Lower lobe of right lung (tissue), 2 donors: Measurements from ENCODE around the gene ZNF343. TPM values are rescaled to one million over a fixed set of nuclear protein-coding genes. Genes with fewer than 3 reads are reported as not detected.

Experiments used
- ATAC-seq, 2 donors: fragments of 200-7000 bp; cut with Tn5 transposase; one replicate each; pipeline ENCODE4 v1.9.1; 2020 to 2022; ENCODE audit warnings: mild to moderate bottlenecking in 2 of 2, moderate library complexity in 2 of 2
- DNase-seq: peaks from one replicate; pipeline ENCODE4 v3.0.0-alpha.2; 2020
- H3K27ac ChIP-seq: fragments of 200-600 bp; one replicate; pipeline ENCODE4 v1.8.0; 2022
- H3K27me3 ChIP-seq: fragments of 200-600 bp; one replicate; pipeline ENCODE4 v1.8.0; 2022; ENCODE audit warnings: low read depth
- H3K36me3 ChIP-seq: fragments of 200-600 bp; one replicate; pipeline ENCODE4 v1.8.0; 2022; ENCODE audit warnings: mild to moderate bottlenecking
- H3K4me1 ChIP-seq: fragments of 200-600 bp; one replicate; pipeline ENCODE4 v1.8.0; 2022
- H3K4me3 ChIP-seq: fragments of 200-600 bp; one replicate; pipeline ENCODE4 v1.8.0; 2022; ENCODE audit warnings: mild to moderate bottlenecking
- H3K9me3 ChIP-seq: fragments of 200-600 bp; one replicate; pipeline ENCODE4 v1.8.0; 2022
- intact Hi-C: fragments of 100-400 bp; cut with DNase I; formaldehyde crosslinking; loops from one replicate; pipeline ENCODE4 v1.11.0; 2022
- total RNA-seq: library from RNA; stranded (reverse); fragmentation: NEBNext Ultra II Directional; extraction: Animal tissue kit (Norgen Biotek cat#: 25700); gene quantifications from one replicate; pipeline ENCODE4 v1.2.1, GENCODE V29; 2021
- TF ChIP-seq, protein P1 (sequence below): fragments of 200-600 bp; IDR thresholded peaks from one replicate; pipeline ENCODE4 v1.8.0; 2022; ENCODE audit warnings: antibody characterized with exemption, mild to moderate bottlenecking
- donor health status: DM: no; HTN: yes; CAD: no; lungs with severe emphysema.

Gene ZNF343
- total RNA-seq, 1 donor from 2014 or later = 8.8 TPM

DNA sequence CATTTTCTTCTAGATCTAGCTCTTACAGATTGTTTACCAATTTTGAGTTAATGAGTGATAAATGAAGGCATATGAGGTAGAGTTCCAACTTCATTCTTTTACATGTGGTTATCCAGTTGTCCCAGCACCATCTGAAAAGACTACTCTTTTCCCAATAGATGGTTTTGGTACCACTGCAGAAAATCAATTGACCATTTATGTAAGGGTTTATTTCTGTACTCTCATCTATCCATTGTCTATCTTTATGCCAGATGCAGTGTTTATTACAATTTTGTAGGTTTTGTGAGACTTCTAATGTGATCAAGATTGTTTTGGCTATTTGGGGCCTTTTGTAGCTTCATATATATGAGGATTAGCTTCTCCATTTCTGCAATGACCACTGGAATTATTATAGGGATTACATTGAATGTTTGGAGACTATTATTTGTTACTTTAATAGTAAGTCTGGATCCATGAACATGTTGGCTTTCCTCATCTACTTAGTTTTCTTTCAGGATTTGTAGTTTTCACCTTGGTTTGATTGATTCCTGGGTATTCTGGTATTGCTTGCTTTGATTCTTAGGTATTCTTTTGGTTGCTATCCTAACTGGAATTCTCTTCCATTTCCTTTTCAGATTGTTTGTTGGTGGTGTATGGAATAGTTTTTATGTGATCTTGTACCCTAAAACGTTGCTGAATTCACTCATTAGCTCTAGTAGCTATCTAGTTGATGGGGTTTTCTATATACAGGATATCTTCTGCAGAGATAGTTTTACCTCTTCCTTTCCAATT is 48.5 kb downstream of the ZNF343 start:
- H3K4me1 ChIP-seq = no peaks in the 10 kb centered on the region
- no peak overlapping the region for H3K4me3 ChIP-seq
- no peaks in the 10 kb centered on the region for H3K27me3 ChIP-seq
- no peak for ATAC-seq
- peaks cover 68% of the 10 kb centered on the region for H3K36me3 ChIP-seq
- intact Hi-C loops = no loop called here
- H3K27ac ChIP-seq = no peak overlapping the region
- TF ChIP-seq, protein P1, sequence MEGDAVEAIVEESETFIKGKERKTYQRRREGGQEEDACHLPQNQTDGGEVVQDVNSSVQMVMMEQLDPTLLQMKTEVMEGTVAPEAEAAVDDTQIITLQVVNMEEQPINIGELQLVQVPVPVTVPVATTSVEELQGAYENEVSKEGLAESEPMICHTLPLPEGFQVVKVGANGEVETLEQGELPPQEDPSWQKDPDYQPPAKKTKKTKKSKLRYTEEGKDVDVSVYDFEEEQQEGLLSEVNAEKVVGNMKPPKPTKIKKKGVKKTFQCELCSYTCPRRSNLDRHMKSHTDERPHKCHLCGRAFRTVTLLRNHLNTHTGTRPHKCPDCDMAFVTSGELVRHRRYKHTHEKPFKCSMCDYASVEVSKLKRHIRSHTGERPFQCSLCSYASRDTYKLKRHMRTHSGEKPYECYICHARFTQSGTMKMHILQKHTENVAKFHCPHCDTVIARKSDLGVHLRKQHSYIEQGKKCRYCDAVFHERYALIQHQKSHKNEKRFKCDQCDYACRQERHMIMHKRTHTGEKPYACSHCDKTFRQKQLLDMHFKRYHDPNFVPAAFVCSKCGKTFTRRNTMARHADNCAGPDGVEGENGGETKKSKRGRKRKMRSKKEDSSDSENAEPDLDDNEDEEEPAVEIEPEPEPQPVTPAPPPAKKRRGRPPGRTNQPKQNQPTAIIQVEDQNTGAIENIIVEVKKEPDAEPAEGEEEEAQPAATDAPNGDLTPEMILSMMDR = no peak
- DNase-seq = no peak
- H3K9me3 ChIP-seq = no peaks in the 10 kb centered on the region

DNA sequence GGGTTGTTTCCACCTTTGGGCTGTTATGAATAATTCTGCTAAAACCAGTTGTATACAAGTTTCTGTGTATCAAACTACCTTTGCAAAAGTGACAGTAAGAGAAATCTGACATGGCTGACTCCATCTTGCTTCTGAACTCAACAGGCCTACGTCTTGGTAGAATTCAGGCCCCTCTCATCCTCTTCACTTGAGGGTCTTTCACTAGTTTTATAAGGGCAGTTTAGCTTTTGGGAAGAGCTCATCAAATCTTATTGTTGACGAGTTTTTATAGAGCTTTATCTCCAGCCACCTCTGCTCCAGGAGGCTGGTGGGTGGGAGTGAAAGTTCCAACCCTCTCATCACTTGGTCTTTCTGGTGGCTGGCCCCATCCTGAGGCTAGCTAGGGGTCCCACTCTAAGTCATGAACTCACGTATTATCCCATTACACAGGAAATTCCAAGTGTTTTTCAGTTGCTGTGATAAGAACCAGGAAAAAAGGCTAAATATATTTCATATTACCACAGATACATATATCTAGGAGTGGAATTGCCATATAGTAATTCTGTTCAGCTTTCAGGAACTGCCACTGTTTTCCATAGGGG is 49.7 kb downstream of the ZNF343 start:
- Histone ChIP-seq H3K4me1 (no peaks in the 10 kb centered on the region), H3K4me3 (no peak overlapping the region), H3K27ac (no peak overlapping the region), H3K36me3 (peaks cover 56% of the 10 kb centered on the region), H3K27me3 (no peaks in the 10 kb centered on the region), H3K9me3 (no peaks in the 10 kb centered on the region)
- DNase-seq (no peak), ATAC-seq (no peak)
- TF ChIP-seq, protein P1 = no peak
- intact Hi-C loops = no loop called here

DNA sequence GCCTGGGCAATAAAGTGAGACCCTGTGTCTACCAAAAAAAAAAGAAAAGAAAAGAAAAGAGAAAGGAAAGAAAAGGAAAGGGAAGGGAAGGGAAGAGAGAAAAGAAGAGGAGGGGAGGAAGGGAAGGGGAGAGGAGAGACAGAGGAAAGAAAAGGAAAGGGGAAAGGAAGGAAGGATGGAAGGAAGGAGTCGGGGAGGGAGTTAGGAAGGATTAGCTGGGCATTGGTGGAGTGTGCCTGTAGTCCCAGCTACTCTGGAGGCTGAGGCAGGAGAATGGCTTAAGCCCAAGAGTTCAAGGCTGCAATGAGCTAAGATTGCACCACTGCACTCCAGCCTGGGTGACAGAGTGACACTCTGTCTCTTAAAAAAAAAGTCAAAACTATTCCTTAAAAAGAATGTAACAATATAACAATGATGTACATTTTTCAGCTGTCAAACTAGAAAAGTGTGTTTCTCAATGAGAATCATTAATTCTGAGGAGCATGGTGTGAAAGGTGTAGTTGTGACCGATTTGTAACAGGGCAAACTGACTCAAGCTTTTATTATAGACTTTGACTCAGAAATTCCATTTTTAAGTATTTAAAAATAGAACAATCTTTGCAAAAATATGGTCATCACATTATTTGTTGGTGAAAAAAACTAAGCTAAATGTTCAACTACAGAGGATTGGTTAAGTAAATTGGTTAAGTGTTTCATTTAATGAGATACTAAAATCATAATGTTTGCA is 52.8 kb downstream of the ZNF343 start:
- intact Hi-C loops = no loop called here
- Histone ChIP-seq H3K36me3 (peaks cover 25% of the 10 kb centered on the region), H3K27ac (no peak overlapping the region), H3K4me1 (no peaks in the 10 kb centered on the region), H3K27me3 (no peaks in the 10 kb centered on the region), H3K9me3 (no peaks in the 10 kb centered on the region), H3K4me3 (no peak overlapping the region)
- ATAC-seq (no peak), DNase-seq (no peak)
- TF ChIP-seq, protein P1 = no peak

DNA sequence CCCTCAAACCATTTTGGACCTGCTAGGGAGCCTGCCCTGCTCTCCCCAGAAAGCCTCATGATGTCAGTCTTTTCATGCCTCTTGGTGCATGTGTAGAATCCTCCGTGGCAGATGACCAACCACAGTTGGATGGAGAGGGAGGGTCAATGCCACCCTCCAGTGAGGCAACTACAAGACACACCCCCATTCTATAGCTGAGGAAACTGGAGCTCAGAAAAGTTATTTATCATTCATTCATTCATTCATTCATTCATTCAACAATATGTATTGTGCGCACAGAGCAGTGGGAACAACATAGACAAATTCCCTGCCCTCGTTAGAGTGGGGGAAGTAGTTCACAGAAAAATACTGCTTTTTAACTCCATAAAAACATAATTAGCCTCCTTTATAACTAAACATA is 54.9 kb downstream of the ZNF343 start:
- Histone ChIP-seq H3K27me3 (no peaks in the 10 kb centered on the region), H3K9me3 (no peaks in the 10 kb centered on the region), H3K4me3 (no peak overlapping the region), H3K36me3 (peaks cover 4% of the 10 kb centered on the region), H3K4me1 (no peaks in the 10 kb centered on the region), H3K27ac (no peak overlapping the region)
- TF ChIP-seq, protein P1 = no peak
- intact Hi-C loops = no loop called here
- DNase-seq = no peak
- no peak for ATAC-seq

DNA sequence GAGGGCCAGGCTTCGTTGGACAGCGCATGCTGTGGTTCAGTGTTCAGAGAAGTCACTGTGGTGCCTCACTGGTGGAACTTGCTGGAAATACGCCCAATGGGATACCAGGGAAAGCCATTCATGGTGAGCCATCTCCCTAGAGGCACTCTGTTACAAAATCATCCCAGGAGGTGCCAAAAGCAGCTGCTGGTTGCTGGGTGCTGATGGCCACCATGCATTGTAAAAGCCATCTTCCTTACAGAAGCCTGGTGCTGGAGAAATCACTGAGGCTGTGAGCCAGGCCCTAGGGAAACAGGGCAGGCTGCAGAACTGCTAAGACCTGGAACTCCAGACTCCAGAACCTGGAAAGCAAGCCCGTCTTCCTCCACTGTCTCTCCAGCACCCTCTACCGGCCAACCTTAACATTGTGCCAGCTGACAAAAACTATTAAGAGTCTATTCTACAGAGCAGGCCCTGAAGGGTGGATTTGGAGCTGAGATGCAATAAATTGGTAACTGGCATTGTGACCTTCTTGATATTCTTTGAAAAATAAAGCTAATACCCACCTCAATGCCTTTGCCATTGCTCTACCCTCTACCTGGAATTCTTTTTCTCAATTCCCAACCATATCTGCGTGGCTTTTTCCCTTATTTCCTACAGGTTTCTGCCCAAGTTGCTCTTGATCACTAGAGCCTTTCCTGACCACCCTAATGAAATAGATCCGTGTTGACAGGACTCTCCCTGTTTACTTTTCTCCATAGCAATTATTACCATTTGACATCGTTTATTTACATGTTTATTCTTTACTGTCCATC is 56.6 kb downstream of the ZNF343 start:
- Histone ChIP-seq H3K4me1 (no peaks in the 10 kb centered on the region), H3K9me3 (no peaks in the 10 kb centered on the region), H3K36me3 (no peaks in the 10 kb centered on the region), H3K4me3 (no peak overlapping the region), H3K27me3 (no peaks in the 10 kb centered on the region), H3K27ac (no peak overlapping the region)
- no peak for DNase-seq
- TF ChIP-seq, protein P1 = peak; percentile 81
- peak; percentile 79 to 84 for ATAC-seq
- intact Hi-C loops = no loop called here
